ENCODE results near the gene MARCHF10. TPM values are rescaled to one million over a fixed set of nuclear protein-coding genes. Genes with fewer than 3 reads are reported as not detected.

Gene MARCHF10
- total RNA-seq, 1 donor from 2014 or later, result not detected

- DNase-seq (ENCODE audit: extremely low read depth, low read depth, low spot score), result no peak
Measured at GRCh38 chr17:62681061-62681938, 126.8 kb downstream of the MARCHF10 start.

DNA sequence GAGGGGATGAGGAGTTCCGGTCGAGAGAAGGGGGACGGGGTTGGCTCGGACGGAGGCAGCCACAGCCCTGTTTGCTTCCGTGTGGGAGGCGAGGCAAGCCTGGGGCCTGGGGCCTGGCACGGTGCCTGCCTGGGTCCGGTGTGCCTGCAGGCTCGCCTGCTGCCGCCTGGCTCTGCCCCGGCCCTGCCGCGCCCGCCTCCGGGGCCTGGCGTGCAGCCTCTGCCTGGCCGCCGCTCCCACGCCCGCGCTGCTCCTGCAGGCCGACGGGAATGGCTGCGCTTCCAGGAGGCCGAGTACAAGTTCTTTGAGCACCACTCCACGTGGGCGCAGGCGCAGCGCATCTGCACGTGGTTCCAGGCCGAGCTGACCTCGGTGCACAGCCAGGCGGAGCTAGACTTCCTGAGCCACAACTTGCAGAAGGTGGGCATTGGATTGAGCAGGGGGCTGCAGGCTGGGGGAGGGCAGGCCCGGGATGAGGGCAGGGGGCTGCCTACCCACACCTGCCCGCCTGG is 127.5 kb downstream of the MARCHF10 start:
- DNase-seq (ENCODE audit: extremely low read depth, low read depth, low spot score), result no peak

- DNase-seq (ENCODE audit: extremely low read depth, low read depth, low spot score), result no peak
Measured at GRCh38 chr17:62679866-62680377, 128.2 kb downstream of the MARCHF10 start.

- DNase-seq (ENCODE audit: extremely low read depth, low read depth, low spot score), result no peak
Measured at GRCh38 chr17:62678214-62678919, 129.7 kb downstream of the MARCHF10 start.

DNA sequence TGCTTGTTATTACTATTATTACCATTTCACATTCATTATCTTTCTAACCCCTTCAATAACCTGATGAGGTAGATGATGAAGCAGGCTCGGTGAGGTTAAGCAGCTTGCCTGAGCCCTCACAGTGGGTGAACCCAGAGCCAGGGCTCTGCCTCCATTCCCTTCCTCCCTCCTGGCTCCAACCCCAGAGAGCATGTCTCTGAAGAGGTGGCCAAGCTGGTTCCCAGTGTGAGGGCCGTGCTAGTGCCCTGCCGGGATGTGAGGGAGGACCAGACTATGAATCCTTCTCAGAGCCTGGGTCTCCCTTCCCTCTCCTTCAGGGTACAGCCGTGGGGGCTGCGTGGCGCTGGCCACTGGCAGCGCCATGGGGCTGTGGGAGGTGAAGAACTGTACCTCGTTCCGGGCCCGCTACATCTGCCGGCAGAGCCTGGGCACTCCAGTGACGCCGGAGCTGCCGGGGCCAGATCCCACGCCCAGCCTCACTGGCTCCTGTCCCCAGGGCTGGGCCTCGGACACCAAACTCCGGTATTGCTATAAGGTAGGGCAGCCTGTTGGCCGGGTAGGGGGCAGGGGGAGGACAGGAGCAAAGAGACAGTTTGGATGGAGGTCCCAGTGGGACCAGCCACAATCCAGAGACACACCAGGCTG is 131.0 kb downstream of the MARCHF10 start:
- no peak for DNase-seq (ENCODE audit: extremely low read depth, low read depth, low spot score)

DNA sequence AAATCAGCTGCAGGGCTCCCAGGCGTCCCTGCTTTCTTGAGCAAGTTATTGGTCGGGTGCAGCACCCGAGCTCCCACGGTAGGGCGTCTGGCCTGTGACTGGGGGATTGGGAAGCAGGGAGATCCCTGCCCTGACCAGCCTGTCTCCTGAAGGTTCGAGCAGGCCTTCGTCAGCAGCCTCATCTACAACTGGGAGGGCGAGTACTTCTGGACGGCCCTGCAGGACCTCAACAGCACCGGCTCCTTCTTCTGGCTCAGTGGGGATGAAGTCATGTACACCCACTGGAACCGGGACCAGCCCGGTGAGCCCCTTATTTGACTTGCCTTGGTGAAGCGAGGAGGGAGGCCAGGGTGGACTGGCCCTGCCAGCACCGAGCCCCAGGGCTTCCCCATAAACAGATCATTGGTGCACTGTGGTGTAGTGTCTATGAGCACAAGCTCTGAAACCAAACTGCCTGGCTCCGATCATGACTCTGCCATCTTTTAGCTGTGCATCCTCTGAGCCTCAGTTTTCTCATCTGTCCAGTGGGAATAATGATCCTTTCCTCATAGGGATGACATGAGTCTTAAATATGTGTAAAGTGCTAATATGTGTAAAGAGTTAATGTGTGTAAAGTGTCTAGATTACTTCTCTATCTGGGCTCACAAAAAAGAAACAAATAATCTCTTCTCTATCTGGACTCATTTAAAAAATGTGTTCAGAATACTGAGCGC is 131.7 kb downstream of the MARCHF10 start:
- no peak for DNase-seq (ENCODE audit: extremely low read depth, low read depth, low spot score)

- no peak for DNase-seq (ENCODE audit: extremely low read depth, low read depth, low spot score)
Measured at GRCh38 chr17:62675701-62676100, 132.4 kb downstream of the MARCHF10 start.

DNA sequence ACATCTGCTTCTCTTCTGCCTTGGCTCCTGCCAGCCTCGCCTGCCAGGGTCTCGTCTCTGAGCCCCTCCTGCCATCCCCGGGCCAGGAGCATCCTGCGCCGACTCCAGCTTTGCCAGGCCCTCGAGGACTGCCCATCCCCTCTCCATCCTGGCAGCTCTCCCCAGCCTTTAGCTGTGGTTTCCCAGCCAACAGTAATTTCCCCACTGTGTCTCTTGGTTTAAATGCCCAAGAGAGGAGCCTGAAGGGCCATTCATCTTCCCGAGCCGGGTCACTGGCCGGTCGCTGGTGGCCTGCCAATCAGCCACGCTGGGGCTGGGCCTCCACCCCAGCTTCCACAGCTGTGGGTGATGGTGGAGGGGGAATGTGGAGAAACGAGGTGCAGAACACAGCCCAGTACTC is 132.9 kb downstream of the MARCHF10 start:
- no peak for DNase-seq (ENCODE audit: extremely low read depth, low read depth, low spot score)

DNA sequence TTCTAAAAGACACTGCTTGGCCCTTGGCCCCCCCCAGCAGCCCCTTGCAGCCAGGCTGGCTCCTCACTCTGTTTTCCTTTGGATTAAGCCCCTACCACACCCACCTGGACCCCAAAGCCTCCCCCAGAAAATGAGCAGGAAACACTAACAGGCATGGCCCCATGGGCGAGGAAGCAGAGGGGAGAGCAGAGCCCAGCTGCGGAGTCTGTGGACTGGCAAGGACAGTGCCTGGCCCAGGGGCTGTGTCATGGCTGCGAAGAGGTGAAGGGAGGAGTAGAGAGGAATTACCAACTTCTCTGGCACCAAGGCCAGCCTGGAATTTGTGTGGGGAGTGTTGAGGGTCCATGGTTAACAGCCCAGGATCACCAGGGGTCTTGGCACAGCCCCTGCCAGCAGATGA is 133.3 kb downstream of the MARCHF10 start:
- DNase-seq (ENCODE audit: extremely low read depth, low read depth, low spot score), result no peak

GRCh38 chr17:62674363-62674739 is 133.8 kb downstream of the MARCHF10 start:
- DNase-seq (ENCODE audit: extremely low read depth, low read depth, low spot score), result no peak

- DNase-seq (ENCODE audit: extremely low read depth, low read depth, low spot score), result no peak
Measured at GRCh38 chr17:62673614-62674362, 134.3 kb downstream of the MARCHF10 start.

DNA sequence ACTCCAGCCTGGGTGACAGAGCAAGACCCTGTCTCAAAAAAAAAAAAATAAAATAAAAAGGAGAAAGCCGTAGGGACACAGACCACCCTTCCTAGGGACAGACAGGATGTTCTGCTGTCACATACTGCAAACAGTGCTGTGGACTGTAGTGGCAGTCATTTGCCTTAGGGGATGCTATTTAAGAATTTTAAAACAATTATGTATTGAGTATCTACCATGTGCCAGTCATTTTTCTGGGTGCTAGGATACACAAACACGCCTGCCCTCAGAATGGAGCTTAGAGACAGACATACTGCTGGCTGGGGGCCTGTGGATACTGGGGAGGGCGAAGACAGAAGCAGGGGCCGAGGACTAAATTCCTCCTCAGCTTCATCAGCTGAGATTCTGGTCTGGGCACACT is 135.2 kb downstream of the MARCHF10 start:
- no peak for DNase-seq (ENCODE audit: extremely low read depth, low read depth, low spot score)

- no peak for DNase-seq (ENCODE audit: extremely low read depth, low read depth, low spot score)
Measured at GRCh38 chr17:62671553-62671952, 136.6 kb downstream of the MARCHF10 start.

- DNase-seq (ENCODE audit: extremely low read depth, low read depth, low spot score), result no peak
Measured at GRCh38 chr17:62670202-62670821, 137.8 kb downstream of the MARCHF10 start.

GRCh38 chr17:62668091-62668804 is 139.9 kb downstream of the MARCHF10 start:
- DNase-seq (ENCODE audit: extremely low read depth, low read depth, low spot score), result no peak

DNA sequence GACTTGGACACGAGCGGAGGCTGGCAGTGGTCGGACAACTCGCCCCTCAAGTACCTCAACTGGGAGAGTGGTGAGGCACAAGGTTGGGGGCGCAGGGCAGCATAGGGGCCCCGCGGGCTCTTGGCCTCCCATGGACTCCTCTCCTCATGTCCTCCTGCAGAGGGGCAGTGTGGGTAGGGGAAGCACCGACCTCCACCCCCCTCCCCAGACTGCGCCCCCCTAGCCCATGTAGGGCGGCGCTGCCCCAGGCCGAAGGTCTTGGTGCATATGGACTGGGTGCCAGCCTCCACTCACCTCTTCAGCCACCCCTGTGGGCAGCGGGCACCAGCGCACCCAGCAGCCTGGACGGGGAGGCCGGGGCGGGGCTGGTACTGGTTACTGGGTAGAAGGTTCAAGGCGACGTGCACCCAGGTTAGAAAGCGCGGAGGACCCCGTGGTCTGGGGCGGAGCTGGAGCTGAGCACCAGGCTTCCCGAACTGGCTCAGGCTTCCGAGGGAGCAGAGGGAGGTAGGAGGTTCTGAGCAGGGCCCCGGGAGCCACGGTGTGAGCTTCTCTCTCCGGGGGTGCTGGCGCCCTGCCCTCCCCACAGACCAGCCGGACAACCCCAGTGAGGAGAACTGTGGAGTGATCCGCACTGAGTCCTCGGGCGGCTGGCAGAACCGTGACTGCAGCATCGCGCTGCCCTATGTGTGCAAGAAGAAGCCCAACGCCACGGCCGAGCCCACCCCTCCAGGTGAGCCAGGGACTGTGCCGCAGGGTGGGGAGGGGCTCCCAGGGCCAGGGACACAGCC is 141.1 kb downstream of the MARCHF10 start:
- no peak for DNase-seq (ENCODE audit: extremely low read depth, low read depth, low spot score)

DNA sequence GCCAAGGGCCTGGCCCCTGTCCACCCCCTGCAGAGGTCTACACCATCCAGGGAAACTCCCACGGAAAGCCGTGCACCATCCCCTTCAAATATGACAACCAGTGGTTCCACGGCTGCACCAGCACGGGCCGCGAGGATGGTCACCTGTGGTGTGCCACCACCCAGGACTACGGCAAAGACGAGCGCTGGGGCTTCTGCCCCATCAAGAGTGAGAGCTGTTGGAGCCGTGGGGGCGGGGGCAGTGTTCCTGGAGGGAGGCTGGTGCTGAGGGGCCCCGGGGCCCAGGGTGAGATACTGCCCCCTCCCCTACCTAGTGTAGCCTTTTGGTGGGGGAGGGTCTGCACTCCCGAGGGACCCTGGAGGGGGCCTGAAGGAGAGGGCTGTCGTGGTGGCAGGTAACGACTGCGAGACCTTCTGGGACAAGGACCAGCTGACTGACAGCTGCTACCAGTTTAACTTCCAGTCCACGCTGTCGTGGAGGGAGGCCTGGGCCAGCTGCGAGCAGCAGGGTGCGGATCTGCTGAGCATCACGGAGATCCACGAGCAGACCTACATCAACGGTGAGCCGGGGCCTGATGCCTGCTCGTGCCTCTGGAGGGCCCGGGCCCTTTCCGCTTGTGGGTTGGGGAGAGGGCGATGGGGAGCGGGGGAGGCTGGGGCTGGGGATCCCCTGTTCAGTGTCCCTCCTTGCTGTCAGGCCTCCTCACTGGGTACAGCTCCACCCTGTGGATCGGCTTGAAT is 141.9 kb downstream of the MARCHF10 start:
- DNase-seq (ENCODE audit: extremely low read depth, low read depth, low spot score), result no peak

Measured in glomerular endothelial cell (primary cell).